ENCODE measurements around the gene POU2F2.

Gene POU2F2

DNA sequence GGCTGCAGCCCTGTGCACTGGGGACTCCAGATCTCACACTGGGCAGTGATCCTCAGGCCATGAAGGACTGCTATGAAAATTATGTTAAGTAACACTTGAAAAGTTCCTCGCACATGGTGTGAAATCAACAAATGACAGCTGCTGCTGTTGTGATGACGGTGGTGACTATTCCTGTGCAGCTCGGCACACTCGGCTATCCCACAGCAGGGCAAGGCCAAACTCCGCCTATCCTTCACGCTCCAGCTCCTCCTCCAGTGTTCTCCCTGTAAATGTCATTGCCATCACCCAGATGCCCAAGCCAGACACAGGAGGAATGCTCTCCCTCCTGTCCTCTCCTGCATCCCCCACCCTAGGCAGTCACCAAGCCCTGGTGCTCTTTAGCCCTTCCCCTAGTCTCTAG lies 93.6 kb downstream of the POU2F2 start:
- ATAC-seq: no peak

GRCh38 chr19:42037649-42038048 lies 94.6 kb downstream of the POU2F2 start:
- TF ChIP-seq ESRRG (CRISPR knock-in tag; IDR thresholded peaks at IDR 0.05) (no peak), ZC3H10 (CRISPR knock-in tag; IDR thresholded peaks at IDR 0.05) (no peak)
- ATAC-seq: no peak

More for the DNA sequence above, 93.6 kb downstream of the POU2F2 start:
- TF ChIP-seq TOX (CRISPR knock-in tag; IDR thresholded peaks at IDR 0.05; ENCODE audit: borderline replicate concordance) (no peak), ZNF70 (CRISPR knock-in tag; IDR thresholded peaks at IDR 0.05) (no peak)
- TF ChIP-seq, protein P1, sequence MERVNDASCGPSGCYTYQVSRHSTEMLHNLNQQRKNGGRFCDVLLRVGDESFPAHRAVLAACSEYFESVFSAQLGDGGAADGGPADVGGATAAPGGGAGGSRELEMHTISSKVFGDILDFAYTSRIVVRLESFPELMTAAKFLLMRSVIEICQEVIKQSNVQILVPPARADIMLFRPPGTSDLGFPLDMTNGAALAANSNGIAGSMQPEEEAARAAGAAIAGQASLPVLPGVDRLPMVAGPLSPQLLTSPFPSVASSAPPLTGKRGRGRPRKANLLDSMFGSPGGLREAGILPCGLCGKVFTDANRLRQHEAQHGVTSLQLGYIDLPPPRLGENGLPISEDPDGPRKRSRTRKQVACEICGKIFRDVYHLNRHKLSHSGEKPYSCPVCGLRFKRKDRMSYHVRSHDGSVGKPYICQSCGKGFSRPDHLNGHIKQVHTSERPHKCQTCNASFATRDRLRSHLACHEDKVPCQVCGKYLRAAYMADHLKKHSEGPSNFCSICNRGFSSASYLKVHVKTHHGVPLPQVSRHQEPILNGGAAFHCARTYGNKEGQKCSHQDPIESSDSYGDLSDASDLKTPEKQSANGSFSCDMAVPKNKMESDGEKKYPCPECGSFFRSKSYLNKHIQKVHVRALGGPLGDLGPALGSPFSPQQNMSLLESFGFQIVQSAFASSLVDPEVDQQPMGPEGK (CRISPR knock-in tag; IDR thresholded peaks at IDR 0.05; ENCODE audit: borderline replicate concordance): no peak
